Heart left ventricle (tissue), 16 donors: Measurements from ENCODE around the gene RPGRIP1L. TPM values are rescaled to one million over a fixed set of nuclear protein-coding genes. Genes with fewer than 3 reads are reported as not detected.

ENCODE experiments used
- ATAC-seq, 4 donors: fragments of 200-7000 bp; cut with Tn5 transposase; one replicate each; pipeline ENCODE4 v1.9.1; 2020 to 2022; ENCODE audit warnings: moderate library complexity in 4 of 4, mild to moderate bottlenecking in 3 of 4, moderate number of reproducible peaks in 1 of 4
- DNase-seq, 5 donors: peaks; one replicate each; pipeline ENCODE4 v3.0.0-alpha.2; 2020
- H3K27ac ChIP-seq, 12 donors: fragments of 200-600 bp; sonication (generic) in 4 of 12; one replicate each; pipeline versions ENCODE4 v1.5.0 to v1.8.0; 2016 to 2022; ENCODE audit warnings: mild to moderate bottlenecking in 2 of 12
- H3K27me3 ChIP-seq, 9 donors: fragments of 200-600 bp; sonication (generic) in 2 of 9; one replicate each; pipeline versions ENCODE4 v1.5.1 to v1.8.0; 2016 to 2022; ENCODE audit warnings: mild to moderate bottlenecking in 3 of 9
- H3K36me3 ChIP-seq, 9 donors: fragments of 200-600 bp; sonication (generic) in 2 of 9; one replicate each; pipeline versions ENCODE4 v1.5.0 to v1.8.0; 2018 to 2022; ENCODE audit warnings: mild to moderate bottlenecking in 2 of 9
- H3K4me1 ChIP-seq, 12 donors: fragments of 200-600 bp; sonication (generic) in 4 of 12; one replicate each; pipeline versions ENCODE4 v1.5.0 to v1.8.0; 2016 to 2022; ENCODE audit warnings: mild to moderate bottlenecking in 3 of 12
- H3K4me3 ChIP-seq, 12 donors: fragments of 200-600 bp; sonication (generic) in 4 of 12; one replicate each; pipeline versions ENCODE4 v1.5.0 to v1.8.0; 2017 to 2022; ENCODE audit warnings: mild to moderate bottlenecking in 9 of 12, moderate library complexity in 4 of 12
- H3K9me3 ChIP-seq, 12 donors: fragments of 200-600 bp; sonication (generic) in 4 of 12; one replicate each; pipeline versions ENCODE4 v1.5.0 to v1.8.0; 2016 to 2022; ENCODE audit warnings: mild to moderate bottlenecking in 1 of 12
- POLR2A ChIP-seq, 2 donors: fragments of 450-650 bp; IDR thresholded peaks; one replicate each; pipeline ENCODE4 v1.6.1; 2017; ENCODE audit warnings: antibody characterized with exemption in 2 of 2, mild to moderate bottlenecking in 2 of 2, moderate library complexity in 2 of 2
- WGBS, 4 donors: extraction: QIAGEN DNeasy Blood & Tissue Kit in 2 of 4; methylation state at CpG; one replicate each; pipeline versions ENCODE4 v1.1.5 to v1.1.7; 2013 to 2018; 5-methylcytosine and 5-hydroxymethylcytosine counted together
- intact Hi-C, 10 donors: fragments of 100-400 bp; cut with DNase I; formaldehyde crosslinking; loops; one replicate each; pipeline versions ENCODE4 v1.11.1 to v1.14.2; 2022
- polyA plus RNA-seq, 2 donors: library from polyadenylated mRNA; stranded (reverse); fragments of 200-250 nt; gene quantifications; one replicate each; pipeline ENCODE4 v1.2.3, GENCODE V29; 2013
- total RNA-seq, 9 donors: library from RNA; depleted of rRNA in 2 of 9; stranded (reverse); fragments of >200 nt in 2 of 9; fragmentation: NEBNext Ultra II Directional in 3 of 9; extraction: Animal tissue kit (Norgen Biotek cat#: 25700) in 3 of 9; gene quantifications; one replicate each; pipeline versions ENCODE4 v1.1.0 to v1.2.4, GENCODE V29; 2016 to 2023
- TF ChIP-seq, protein P1 (sequence below), 12 donors: fragments of 200-600 bp; sonication (generic) in 4 of 12; IDR thresholded peaks; one replicate each; pipeline versions ENCODE4 v1.5.0 to v1.8.0; 2018 to 2022; ENCODE audit warnings: antibody characterized with exemption in 12 of 12, mild to moderate bottlenecking in 5 of 12
- donor health status: ischemic (EF 13 %, LVEDD 7.1; RV severe dilation, severe dysfunction).
- donor health status: healthy with polysubstance abuse.
- donor health status: DM: no; HTN: yes; CAD: no.
- donor health status: DM: no; HTN: no; CAD: no.
- donor health status: ischemic (EF 25% LVEDD 6.9; RV normal size, moderate dysfunction).
- donor health status: ischemic (EF 25% LVEDD 5.7; RV mildly dilated, moderate dysfunction).
- donor health status: healthy.
- donor health status: DM: yes; HTN: yes; CAD: no.
- donor health status: ischemic (EF 35%, LVEDD 5.7; RV mildly dilated, moderate dysfunction).
- donor health status: nonischemic (EF 11% LVEDD 7.7; RV severe dilation, severe dysfunction).
- donor health status: DM: yes; HTN: yes; CAD: no.
- donor health status: PGD.
- donor health status: ischemic (EF 29% LVEDD 5.4; RV normal size, mild dysfunction).
- donor health status: nonischemic (EF 23%, LVEDD 6.1; RV moderate dilation, normal function).

RPGRIP1L gene
- total and polyA plus RNA-seq, 11 donors: 0.69 to 4.6 (median 2.3) TPM

DNA sequence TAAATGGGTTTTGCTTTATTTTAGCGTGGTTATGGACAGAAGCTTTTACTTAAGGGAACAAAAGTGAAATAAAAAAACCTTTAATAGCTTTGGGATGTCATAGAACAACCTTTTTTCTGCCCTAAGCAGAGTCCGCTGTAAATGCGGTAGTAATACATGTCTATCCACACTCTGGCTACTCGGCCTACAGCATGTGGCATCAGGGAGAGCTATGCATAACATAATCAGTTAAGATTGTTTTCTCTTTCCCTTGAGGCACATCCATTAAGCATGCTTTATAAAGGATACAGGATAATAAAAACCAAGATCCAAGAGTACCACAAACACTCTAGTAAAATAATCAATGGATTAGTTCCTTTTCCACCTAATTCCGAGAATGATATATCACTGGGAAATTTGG, 10.3 kb downstream of the RPGRIP1L start:
- DNase-seq: no peak
- H3K4me1 ChIP-seq: no peaks in the 10 kb centered on the region
- H3K27me3 ChIP-seq: no peaks in the 10 kb centered on the region
- H3K9me3 ChIP-seq: no peaks in the 10 kb centered on the region
- H3K4me3 ChIP-seq: no peak overlapping the region
- H3K36me3 ChIP-seq: peaks cover 0 to 26% (median 6%) of the 10 kb centered on the region in 9 donors
- no peak overlapping the region for H3K27ac ChIP-seq
- TF ChIP-seq, protein P1, sequence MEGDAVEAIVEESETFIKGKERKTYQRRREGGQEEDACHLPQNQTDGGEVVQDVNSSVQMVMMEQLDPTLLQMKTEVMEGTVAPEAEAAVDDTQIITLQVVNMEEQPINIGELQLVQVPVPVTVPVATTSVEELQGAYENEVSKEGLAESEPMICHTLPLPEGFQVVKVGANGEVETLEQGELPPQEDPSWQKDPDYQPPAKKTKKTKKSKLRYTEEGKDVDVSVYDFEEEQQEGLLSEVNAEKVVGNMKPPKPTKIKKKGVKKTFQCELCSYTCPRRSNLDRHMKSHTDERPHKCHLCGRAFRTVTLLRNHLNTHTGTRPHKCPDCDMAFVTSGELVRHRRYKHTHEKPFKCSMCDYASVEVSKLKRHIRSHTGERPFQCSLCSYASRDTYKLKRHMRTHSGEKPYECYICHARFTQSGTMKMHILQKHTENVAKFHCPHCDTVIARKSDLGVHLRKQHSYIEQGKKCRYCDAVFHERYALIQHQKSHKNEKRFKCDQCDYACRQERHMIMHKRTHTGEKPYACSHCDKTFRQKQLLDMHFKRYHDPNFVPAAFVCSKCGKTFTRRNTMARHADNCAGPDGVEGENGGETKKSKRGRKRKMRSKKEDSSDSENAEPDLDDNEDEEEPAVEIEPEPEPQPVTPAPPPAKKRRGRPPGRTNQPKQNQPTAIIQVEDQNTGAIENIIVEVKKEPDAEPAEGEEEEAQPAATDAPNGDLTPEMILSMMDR (IDR thresholded peaks at IDR 0.05): no peak
- TF ChIP-seq POLR2A (IDR thresholded peaks at IDR 0.05): no peak
- intact Hi-C loops: no loop called here
- no peak for ATAC-seq
- 93 to 97% (median 96%) methylated on average over 5 of the region's 5 CpGs for WGBS, 4 donors

DNA sequence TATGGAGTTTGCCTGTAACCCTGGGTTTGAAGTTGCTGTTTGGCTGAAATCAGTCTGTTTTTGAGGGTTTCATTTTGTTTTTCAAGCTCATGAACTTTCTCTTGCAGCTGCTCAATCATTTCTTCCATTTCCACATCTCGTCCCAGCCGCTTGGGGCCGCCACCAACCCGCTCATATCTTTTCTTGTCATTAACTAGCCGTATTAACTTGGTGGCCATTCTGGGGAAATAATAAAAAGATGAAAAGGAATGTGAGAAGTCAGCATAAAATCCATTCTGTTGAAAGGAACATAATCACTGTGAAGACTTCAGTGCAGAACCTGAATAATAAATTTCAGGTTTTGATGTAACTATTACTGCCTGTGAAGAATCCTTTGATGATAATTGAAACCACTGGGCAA, 11.5 kb downstream of the RPGRIP1L start:
- Histone ChIP-seq H3K4me3 (no peak overlapping the region), H3K27ac (no peak overlapping the region), H3K27me3 (no peaks in the 10 kb centered on the region), H3K4me1 (no peaks in the 10 kb centered on the region), H3K9me3 (no peaks in the 10 kb centered on the region), H3K36me3 (peaks cover 0 to 30% (median 6%) of the 10 kb centered on the region in 9 donors)
- DNase-seq (no peak), ATAC-seq (no peak)
- 87 to 97% (median 89%) methylated on average over 5 of the region's 5 CpGs for WGBS, 4 donors
- TF ChIP-seq, protein P1 (IDR thresholded peaks at IDR 0.05): peak in 2 of 12 donors; percentile 7
- TF ChIP-seq POLR2A (IDR thresholded peaks at IDR 0.05): no peak
- intact Hi-C loops: no loop called here

GRCh38 chr16:53690771-53691170, 12.9 kb downstream of the RPGRIP1L start:
- Histone ChIP-seq H3K4me3 (no peak overlapping the region), H3K36me3 (peaks cover 0 to 32% (median 4%) of the 10 kb centered on the region in 9 donors), H3K4me1 (no peaks in the 10 kb centered on the region), H3K27me3 (no peaks in the 10 kb centered on the region), H3K27ac (no peak overlapping the region), H3K9me3 (no peaks in the 10 kb centered on the region)
- WGBS, 4 donors: 90 to 92% (median 91%) methylated on average over 2 of the region's 2 CpGs
- no peak for ATAC-seq
- intact Hi-C loops: no loop called here
- no peak for DNase-seq
- TF ChIP-seq, protein P1 (IDR thresholded peaks at IDR 0.05): no peak
- TF ChIP-seq POLR2A (IDR thresholded peaks at IDR 0.05): no peak

- intact Hi-C loops: no loop called here
- no peak overlapping the region for H3K27ac ChIP-seq
- peaks cover 0 to 32% (median 2%) of the 10 kb centered on the region in 9 donors for H3K36me3 ChIP-seq
- ATAC-seq (no peak), DNase-seq (no peak)
- 93 to 96% (median 95%) methylated on average over 3 of the region's 3 CpGs for WGBS, 4 donors
- no peaks in the 10 kb centered on the region for H3K4me1 ChIP-seq
- no peak overlapping the region for H3K4me3 ChIP-seq
- TF ChIP-seq, protein P1 (IDR thresholded peaks at IDR 0.05): no peak
- TF ChIP-seq POLR2A (IDR thresholded peaks at IDR 0.05): no peak
- H3K9me3 ChIP-seq: no peaks in the 10 kb centered on the region
- H3K27me3 ChIP-seq: no peaks in the 10 kb centered on the region
Measured at GRCh38 chr16:53689636-53690035, 14.0 kb downstream of the RPGRIP1L start.
